GM18508 (cell line): ENCODE measurements around the gene AKAP13.

Experiments
- ATAC-seq: cut with Tn5 transposase; IDR thresholded peaks from one replicate; pipeline ENCODE4 v1.9.1; 2021; ENCODE audit warnings: moderate number of reproducible peaks; ENCODE audit not compliant: insufficient read depth, unreplicated experiment

The AKAP13 gene

DNA sequence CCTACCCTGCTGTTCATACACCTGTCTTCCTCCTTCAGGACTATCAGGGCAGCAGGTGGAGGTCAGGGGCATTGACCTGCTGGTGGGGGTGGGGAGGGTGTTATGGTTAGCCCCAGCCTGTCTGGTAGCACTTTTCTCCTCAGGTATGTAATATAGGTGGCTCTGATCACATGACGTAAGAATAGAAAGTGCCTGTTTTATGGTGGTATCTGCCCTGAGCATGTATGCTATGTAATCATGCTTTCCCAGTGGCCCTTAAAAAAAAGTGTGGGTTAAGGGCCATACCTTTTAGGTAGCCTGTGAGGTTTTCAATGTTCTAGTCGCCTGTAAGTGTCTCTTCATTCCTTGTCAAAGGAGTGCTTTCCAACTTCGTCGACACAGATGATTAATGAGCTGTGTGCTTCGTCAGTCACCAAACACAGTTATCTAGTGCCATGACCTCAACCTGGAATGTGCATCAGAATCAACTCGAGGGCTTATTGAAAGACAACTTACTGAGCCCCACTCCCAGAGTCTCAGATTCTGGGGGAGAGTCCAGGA is 328.1 kb downstream of the AKAP13 start:
- ATAC-seq = no peak

GRCh38 chr15:85709250-85709649 is 328.8 kb downstream of the AKAP13 start:
- ATAC-seq = no peak

DNA sequence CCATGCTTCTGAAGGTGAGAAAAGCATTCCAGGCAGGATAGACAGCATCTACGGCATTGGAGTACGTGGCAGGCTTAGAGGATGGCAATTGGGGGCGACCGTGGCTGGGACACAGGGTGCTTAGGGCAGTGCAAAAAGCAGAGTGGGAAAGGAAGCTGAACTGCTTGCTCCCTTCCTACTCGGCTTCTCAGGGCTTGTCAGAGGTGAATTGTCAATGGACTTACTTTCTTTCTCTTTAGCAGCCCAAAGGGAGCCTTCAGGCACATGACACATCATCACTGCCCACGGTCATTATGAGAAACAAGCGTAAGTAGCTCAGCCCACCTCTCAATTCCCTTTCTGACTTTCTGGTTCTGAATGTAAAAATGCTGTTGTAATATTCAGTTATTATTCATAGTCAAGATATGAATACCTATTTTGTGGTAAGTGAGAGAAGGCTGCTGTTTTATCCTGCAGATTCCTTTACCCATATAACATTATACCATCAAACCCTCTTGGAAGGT is 330.0 kb downstream of the AKAP13 start:
- peak; percentile 36 for ATAC-seq

DNA sequence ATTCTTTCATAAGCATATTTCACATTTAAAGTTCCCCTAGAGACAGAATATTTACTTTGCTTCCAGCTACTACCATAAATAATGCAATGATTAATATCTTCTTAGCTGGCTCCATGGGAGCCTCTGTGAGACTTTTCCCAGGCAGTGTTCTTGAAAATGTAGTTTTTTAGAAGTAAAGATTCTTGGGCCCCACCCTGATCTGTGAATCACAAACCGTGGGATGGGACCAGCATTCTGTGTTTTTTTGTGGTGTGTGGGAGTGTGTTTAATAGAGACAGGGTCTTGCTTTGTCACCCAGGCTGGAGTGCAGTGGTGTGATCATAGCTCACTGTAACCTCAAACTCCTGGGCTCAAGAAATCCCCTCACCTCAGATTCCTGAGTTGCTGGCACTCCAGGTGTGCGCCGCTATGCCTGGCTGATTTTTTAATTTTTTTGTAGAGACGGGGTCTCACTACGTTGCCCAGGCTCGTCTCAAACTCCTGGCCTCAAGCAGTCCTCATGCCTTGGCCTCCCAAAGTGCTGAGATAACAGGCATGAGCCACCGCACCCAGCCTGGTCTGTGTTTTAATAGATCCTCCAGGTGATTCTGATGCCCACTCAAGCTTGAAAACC is 331.3 kb downstream of the AKAP13 start:
- ATAC-seq = no peak

GRCh38 chr15:85716261-85716660 is 335.9 kb downstream of the AKAP13 start:
- ATAC-seq = no peak

DNA sequence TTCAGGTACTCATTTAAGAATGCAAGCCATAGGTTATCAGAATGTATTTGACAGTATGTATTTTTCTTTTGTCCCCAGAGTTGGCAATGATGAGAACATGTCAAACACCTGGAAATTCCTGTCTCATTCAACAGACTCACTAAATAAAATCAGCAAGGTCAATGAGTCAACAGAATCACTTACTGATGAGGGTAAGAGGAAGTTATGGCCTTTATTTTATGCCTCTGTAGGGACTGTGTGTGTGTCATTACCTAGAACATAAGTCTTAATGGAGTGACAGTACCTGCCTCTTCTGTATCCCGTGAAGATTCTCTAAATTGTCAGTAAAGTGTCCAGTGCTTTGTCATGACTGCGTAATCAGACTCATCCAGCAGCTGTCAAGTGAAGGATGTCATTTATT is 336.8 kb downstream of the AKAP13 start:
- ATAC-seq = no peak

DNA sequence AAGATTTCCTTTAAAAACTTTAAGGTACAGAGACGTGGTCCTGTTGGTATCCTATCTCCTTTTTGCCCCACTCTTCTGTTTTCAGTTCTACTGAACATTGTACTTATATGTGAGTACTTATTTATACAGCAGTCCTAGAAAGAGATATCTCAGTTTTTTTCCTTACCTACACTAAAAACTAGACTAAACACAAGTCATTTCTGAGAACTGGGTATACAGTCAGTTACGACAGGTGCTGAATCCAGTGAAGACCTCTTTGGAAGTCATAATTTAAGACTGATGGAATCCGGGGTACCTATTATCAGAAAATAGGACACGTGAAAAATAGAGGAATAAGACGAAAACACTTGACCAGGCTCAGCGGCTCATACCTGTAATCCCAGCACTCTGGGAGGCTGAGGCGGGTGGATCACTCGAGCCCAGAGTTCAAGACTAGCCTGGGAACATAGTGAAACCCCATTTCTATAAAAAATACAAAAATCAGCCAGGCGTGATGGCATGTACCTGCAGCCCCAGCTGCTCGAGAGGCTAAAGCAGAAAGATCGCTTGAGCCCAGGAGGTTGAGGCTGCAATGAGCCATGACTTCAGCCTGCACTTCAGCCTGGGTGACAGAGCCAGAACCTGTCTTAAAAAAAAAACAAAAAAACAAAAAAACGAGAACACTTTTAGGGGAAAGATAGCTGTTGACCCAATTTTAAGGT is 338.0 kb downstream of the AKAP13 start:
- peak; percentile 43 for ATAC-seq

DNA sequence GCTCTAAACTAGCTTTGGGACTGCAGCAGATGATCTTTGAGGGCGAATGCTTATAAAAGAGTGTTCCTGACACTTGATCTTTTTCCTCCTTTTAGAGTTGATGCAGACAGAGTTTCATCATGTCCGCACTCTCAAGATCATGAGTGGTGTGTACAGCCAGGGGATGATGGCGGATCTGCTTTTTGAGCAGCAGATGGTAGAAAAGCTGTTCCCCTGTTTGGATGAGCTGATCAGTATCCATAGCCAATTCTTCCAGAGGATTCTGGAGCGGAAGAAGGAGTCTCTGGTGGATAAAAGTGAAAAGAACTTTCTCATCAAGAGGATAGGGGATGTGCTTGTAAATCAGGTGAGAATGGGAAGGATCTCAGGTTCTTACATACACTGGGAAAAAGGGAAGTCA is 338.6 kb downstream of the AKAP13 start:
- no peak for ATAC-seq

- no peak for ATAC-seq
Observed at GRCh38 chr15:85722374-85723152, 342.2 kb downstream of the AKAP13 start.

GRCh38 chr15:85723960-85724945 is 343.9 kb downstream of the AKAP13 start:
- no peak for ATAC-seq

GRCh38 chr15:85725019-85725418 is 344.6 kb downstream of the AKAP13 start:
- no peak for ATAC-seq

GRCh38 chr15:85725564-85725963 is 345.2 kb downstream of the AKAP13 start:
- ATAC-seq = no peak

DNA sequence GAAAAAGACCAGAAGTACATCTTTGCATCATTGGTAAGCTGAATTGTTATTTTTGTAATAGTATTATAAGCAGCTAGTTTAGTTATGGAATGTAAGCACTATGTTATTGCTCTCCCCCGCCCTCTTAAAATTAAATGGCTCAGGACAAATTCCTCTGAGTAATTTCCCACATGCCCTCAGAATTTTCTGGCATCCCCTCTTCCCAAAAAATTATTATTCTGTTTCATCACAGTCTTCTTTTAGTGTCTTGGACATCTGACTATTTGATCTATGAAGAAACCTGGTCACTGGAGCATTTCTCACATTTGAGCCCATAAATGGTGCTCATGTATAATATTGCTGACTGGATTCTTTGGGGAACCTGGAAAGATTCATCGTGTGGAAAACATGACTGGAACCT is 346.1 kb downstream of the AKAP13 start:
- no peak for ATAC-seq

DNA sequence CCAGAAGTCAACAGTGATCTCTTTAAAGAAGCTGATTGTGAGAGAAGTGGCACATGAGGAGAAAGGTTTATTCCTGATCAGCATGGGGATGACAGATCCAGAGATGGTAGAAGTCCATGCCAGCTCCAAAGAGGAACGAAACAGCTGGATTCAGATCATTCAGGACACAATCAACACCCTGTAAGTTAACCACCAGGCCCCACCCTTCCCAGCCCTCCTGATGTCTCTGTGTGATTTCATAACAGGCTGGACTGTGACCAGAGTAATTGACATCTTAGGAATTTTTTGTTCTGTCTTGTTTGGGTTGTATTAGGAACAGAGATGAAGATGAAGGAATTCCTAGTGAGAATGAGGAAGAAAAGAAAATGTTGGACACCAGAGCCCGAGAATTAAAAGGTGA is 346.7 kb downstream of the AKAP13 start:
- ATAC-seq = no peak

GRCh38 chr15:85730001-85730820 is 349.8 kb downstream of the AKAP13 start:
- ATAC-seq = no peak

DNA sequence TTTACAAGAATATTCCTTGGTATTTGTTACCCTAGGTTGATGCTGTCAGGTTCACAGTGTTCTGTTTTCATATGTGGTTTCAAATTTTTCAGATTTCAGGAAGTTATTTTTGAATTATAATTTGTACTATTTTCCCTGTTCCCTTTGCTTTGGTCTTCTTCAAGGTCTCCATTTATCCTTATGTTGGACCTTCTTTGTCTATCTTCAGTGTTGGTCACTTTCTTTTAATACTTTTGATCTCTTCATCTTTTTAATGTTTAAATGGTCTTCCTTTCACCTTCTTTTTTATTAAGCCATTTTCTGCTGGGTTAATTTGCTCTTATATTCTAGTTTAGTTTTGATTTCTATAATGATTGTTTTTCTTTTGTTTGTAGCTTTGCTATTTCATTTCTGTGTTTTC is 353.0 kb downstream of the AKAP13 start:
- no peak for ATAC-seq

DNA sequence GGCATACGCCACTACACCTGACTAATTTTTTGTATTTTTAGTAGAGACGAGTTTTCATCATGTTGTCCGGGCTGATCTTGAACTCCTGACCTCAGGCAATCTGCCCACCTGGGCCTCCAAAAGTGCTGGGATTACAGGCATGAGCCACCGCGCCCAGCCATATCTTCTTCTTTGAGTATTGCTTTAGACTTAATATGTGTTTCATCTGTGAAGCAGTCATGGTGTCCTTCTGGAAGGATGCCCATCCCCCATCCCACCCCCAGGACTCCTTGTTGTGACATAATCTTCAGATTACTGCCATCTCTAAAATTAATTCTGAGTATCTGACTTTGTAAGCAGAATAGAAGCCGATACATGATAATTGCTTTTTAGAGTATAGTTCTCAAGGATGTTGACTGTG is 356.7 kb downstream of the AKAP13 start:
- no peak for ATAC-seq

DNA sequence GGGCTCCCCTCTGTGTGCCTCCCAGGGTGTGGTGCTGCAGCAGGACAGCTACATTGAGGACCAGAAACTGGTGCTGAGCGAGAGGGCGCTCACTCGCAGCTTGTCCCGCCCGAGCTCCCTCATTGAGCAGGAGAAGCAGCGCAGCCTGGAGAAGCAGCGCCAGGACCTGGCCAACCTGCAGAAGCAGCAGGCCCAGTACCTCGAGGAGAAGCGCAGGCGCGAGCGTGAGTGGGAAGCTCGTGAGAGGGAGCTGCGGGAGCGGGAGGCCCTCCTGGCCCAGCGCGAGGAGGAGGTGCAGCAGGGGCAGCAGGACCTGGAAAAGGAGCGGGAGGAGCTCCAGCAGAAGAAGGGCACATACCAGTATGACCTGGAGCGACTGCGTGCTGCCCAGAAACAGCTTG is 360.6 kb downstream of the AKAP13 start:
- ATAC-seq = no peak

DNA sequence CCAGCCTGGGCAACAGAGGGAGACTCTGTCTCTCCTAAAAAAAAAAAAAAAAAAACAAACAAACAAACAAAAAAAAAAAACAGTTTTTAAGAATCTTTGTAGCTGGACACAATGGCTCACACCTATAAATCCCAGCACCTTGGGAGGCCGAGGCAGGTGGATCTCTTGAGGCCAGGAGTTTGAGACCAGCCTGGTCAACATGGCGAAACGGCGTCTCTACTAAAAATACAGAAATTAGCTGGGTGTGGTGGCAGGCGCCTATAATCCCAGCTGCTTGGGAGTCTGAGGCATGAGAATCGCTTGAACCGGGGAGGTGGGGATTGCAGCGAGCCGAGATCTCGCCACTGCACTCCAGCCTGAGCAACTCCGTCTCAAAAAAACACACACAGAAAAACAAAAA is 361.3 kb downstream of the AKAP13 start:
- ATAC-seq = no peak
